NCI-H1694 treated with DMSO at 0.1 percent for 48 hours (cell line): ENCODE measurements around the gene OR10J5.
"Not testable (repeated sequence)": the region's sequence is repeated elsewhere in the genome, so short reads cannot be mapped to it uniquely, and the experiment has no call there.

Experiments used
- DNase-seq: peaks from one replicate; lab custom pipeline; 2025; lab: John Stamatoyannopoulos, UW

OR10J5 gene

GRCh38 chr1:159535907-159536306 is at the start of gene OR10J5:
Gene OR10J5 (minus strand): TSS chr1:159536007. CDS start chr1:159536007, 0 bp downstream.
- DNase-seq, result no peak

- no peak for DNase-seq
These were observed 48.7 kb upstream of the OR10J5 start for GRCh38 chr1:159584536-159584935.

DNA sequence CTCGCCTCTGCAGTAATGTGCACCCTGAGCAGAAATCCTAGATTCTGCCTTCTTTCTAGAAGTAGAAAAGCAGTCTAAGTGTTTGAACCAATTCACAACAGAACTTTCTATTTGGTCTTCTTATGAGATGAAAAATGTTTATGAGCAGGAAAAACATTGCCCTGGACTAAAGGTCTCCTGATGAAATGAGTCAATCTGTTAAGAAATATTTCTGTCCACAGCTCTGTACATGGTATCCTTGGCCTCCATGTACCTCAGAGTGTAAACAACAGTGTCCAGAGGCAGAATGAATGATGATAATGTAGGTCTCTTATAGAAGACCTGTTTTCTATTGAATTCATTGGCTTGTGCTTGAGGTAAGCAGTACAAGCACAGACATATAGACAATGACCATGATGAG is 45.6 kb upstream of the OR10J5 start:
- DNase-seq, result no peak

DNA sequence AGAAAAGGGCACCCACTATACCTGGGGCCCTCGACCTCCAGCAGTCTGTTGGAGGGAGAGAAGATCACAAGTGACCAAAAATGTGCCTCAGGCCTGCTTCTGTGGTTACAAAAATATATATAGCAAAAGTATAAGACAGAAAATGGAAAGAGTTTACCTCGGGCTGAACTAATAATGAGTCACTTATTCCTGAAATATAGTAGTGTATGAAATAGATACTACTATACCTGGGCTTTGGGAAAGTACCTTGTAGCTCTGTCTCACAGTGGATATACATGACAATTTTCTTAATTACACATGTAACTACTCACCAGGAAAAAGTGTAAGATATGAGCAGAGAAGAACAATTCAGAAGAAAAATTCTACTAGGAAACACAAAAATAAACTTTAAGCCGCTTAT is 44.5 kb upstream of the OR10J5 start:
- no peak for DNase-seq

GRCh38 chr1:159577446-159577845 is 41.6 kb upstream of the OR10J5 start:
- DNase-seq, result no peak

DNA sequence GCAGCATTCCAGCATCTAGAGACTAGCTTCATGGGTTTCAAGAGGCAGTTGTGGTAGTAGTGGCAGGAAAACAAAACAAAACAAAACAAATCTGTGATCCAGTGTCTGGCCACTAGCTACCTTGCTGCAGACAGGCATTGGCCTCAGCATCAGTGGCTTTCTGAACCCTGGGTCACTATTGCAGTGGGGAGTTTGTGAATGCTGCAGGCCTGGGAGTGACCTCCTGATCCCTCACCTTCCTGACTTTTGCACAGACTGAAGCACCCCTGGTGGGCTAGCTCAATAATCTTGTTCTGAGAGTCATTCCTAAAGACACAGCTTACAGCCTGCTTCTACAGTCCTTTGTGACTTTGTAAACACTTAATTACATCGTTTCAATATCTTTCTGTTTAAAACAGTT is 26.9 kb upstream of the OR10J5 start:
- no peak for DNase-seq

DNA sequence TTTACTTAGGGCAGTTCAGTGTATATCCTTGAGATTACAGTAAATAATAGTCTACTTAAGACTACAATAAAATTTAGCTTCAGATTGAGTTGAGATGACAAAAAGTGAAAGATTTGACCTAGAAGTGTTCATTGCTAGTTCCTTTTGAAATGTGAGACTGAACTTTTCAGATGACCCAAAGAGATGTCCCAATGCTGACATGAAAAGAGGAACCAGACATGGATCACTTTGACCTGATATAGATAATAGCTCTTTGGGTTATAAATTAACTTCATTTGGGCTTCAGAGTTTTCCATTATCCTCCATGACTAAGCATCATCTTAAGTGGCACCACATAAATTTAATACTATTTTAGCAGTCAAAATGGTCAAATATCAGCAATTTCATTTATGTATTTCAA is 25.7 kb upstream of the OR10J5 start:
- DNase-seq, result no peak

GRCh38 chr1:159560599-159560998 is 24.8 kb upstream of the OR10J5 start:
- DNase-seq, result no peak

DNA sequence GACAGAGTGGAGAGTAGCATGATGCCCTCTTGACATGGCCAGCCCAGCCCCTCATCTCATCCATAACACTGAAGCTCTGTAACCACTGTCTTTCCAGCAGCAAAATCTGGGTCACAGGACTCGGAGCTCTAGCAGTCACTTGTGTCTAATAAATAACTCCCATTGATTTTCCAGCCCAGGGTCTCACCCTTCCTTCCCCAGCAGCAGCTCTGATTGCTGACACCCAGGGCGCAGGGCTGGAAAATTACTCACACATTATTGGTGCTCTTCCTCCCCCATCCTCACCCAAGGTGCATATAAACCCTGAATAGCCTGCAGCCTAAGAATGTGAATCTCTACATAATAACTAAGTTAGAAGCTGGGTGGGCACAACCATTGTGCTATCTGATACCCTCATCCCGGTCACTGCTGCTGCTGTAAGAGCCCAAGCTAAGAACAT is 21.1 kb upstream of the OR10J5 start:
- no peak for DNase-seq

- no peak for DNase-seq
These were observed 18.9 kb upstream of the OR10J5 start for GRCh38 chr1:159554696-159555095.

- no peak for DNase-seq
These were observed 18.5 kb upstream of the OR10J5 start for GRCh38 chr1:159554261-159554660.

DNA sequence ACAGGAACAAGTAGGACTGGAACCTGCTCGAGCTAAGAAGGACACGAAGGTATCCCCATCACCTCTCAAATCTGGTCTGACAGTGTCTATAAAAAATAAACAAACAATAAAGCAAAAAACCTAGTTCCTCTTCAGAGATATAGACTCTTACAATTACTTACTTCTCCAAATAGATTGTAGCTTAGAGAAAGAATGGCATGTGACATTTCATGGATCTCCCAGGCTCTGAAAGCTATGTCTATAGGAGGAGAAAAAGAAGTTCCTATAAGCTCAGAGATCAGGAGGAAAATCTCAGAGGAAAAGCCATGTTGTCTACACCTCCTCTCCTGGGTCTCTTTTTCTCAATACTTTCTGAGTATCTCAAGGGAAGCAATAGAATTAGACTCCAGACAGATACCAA is 12.3 kb upstream of the OR10J5 start:
- no peak for DNase-seq

GRCh38 chr1:159532922-159533321 is 2.9 kb downstream of the OR10J5 start:
- no peak for DNase-seq

GRCh38 chr1:159524792-159525191 is 11.0 kb downstream of the OR10J5 start:
- DNase-seq, result not testable (repeated sequence)

DNA sequence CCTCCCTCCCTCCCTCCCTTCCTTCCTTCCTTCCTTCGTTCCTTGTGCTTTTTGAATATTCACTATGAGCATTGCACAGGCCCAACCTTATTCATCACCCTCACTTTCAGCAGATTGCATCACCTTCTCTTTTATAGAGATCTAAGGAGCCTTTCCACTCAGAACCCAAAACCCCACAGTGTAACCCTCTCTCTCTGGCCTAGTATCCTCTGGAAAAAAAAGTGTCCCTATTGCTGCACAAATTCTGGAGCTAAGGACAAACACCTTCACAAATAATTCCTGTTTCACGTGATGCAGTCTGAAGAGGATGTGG is 25.6 kb downstream of the OR10J5 start:
- no peak for DNase-seq

GRCh38 chr1:159509440-159510228 is 26.2 kb downstream of the OR10J5 start:
- DNase-seq, result no peak

- no peak for DNase-seq
These were observed 26.9 kb downstream of the OR10J5 start for GRCh38 chr1:159508951-159509350.

GRCh38 chr1:159505676-159506075 is 30.1 kb downstream of the OR10J5 start:
- DNase-seq, result no peak

DNA sequence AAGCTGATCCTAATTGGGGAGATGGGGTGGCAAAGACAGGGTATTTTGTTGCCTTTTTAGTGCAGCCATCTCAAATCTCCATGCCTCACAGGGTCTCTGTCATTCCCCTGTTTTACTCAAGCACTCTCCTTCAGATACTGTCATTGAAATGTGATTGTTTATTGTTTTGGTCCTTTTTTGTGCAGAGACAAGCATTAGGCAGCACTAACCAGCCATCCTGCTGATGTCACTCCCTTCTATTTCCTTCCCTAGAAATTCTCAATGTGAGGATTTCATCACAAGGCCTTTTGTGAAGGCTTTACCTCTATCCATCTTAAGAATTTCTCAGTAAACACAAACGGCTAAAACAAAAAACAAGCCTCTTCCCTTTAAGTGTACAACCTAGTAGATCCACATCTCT is 34.7 kb downstream of the OR10J5 start:
- DNase-seq, result no peak

GRCh38 chr1:159494513-159495210 is 41.1 kb downstream of the OR10J5 start:
- not testable (repeated sequence) for DNase-seq

GRCh38 chr1:159493354-159493753 is 42.5 kb downstream of the OR10J5 start:
- DNase-seq, result no peak

GRCh38 chr1:159492575-159493323 is 43.1 kb downstream of the OR10J5 start:
- no peak for DNase-seq
